NB4 (cell line): Measurements from ENCODE around the gene TSN.

Source experiments
- DNase-seq: peaks from one replicate; pipeline ENCODE4 v3.0.0; 2010; ENCODE audit warnings: low read depth
- H3K4me3 ChIP-seq: one replicate; pipeline ENCODE4 v1.5.1; 2011; ENCODE audit warnings: mild to moderate bottlenecking, low read depth, low read length, moderate library complexity
- CTCF ChIP-seq: IDR thresholded peaks from one replicate; pipeline ENCODE4 v1.5.1; 2012; ENCODE audit warnings: low read depth, low read length
- MAX ChIP-seq: IDR thresholded peaks from 2 replicates; pipeline ENCODE4 v1.6.1; 2011; ENCODE audit warnings: low read depth, low read length
- MYC ChIP-seq: IDR thresholded peaks from 2 replicates; pipeline ENCODE4 v1.6.1; 2011; ENCODE audit warnings: low read depth, low read length
- POLR2A ChIP-seq: IDR thresholded peaks from 2 replicates; pipeline ENCODE4 v1.6.1; 2011; ENCODE audit warnings: mild to moderate bottlenecking; ENCODE audit not compliant: insufficient read length; ENCODE audit errors: extremely low read depth

TSN gene

GRCh38 chr2:121768143-121768755 lies 12.8 kb downstream of the TSN start:
- H3K4me3 ChIP-seq = no peak overlapping the region
- DNase-seq = no peak
- TF ChIP-seq CTCF (no peak), POLR2A (no peak), MYC (no peak), MAX (no peak)

GRCh38 chr2:121771976-121772742 lies 16.7 kb downstream of the TSN start:
- DNase-seq = no peak
- H3K4me3 ChIP-seq = no peak overlapping the region
- TF ChIP-seq POLR2A (no peak), CTCF (no peak), MAX (no peak), MYC (no peak)

GRCh38 chr2:121774235-121774634 lies 18.8 kb downstream of the TSN start:
- no peak for TF ChIP-seq MAX

GRCh38 chr2:121776361-121776760 lies 20.9 kb downstream of the TSN start:
- TF ChIP-seq CTCF = no peak
- TF ChIP-seq MAX = no peak
- TF ChIP-seq MYC = no peak
- TF ChIP-seq POLR2A = no peak
- no peak overlapping the region for H3K4me3 ChIP-seq
- no peak for DNase-seq

More at GRCh38 chr2:121774235-121774634, 18.8 kb downstream of the TSN start:
- no peak for DNase-seq
- H3K4me3 ChIP-seq = no peak overlapping the region

GRCh38 chr2:121776885-121777698 lies 21.6 kb downstream of the TSN start:
- no peak for DNase-seq
- no peak for TF ChIP-seq MAX
- no peak for TF ChIP-seq MYC
- TF ChIP-seq POLR2A = no peak
- TF ChIP-seq CTCF = no peak
- H3K4me3 ChIP-seq = no peak overlapping the region

GRCh38 chr2:121777699-121778058 lies 22.2 kb downstream of the TSN start:
- no peak for DNase-seq

More at GRCh38 chr2:121777699-121778058, 22.2 kb downstream of the TSN start:
- H3K4me3 ChIP-seq = no peak overlapping the region
- TF ChIP-seq CTCF = no peak
- TF ChIP-seq POLR2A = no peak
- no peak for TF ChIP-seq MAX
- TF ChIP-seq MYC = no peak
